Hepatocyte (in vitro differentiated cells): ENCODE measurements around the gene ANAPC2. TPM values are rescaled to one million over a fixed set of nuclear protein-coding genes. Genes with fewer than 3 reads are reported as not detected.

ENCODE experiments used
- DNase-seq: peaks from one replicate; pipeline ENCODE4 v3.0.0-alpha.2; 2016; ENCODE audit warnings: low spot score
- H2AFZ ChIP-seq: fragments of 200-600 bp; sonication (generic); 2 replicates; pipeline ENCODE4 v1.6.0; 2016; ENCODE audit warnings: antibody characterized with exemption, mild to moderate bottlenecking
- H3K27ac ChIP-seq: fragments of 200-600 bp; sonication (generic); 2 replicates; pipeline ENCODE4 v1.5.1; 2016; ENCODE audit warnings: mild to moderate bottlenecking
- H3K27me3 ChIP-seq: fragments of 200-600 bp; sonication (generic); 2 replicates; pipeline ENCODE4 v1.6.1; 2016
- H3K36me3 ChIP-seq: fragments of 200-600 bp; sonication (generic); replicated peaks from 2 replicates; pipeline ENCODE4 v1.5.1; 2016; ENCODE audit warnings: low read depth; ENCODE audit not compliant: insufficient read depth
- H3K4me1 ChIP-seq: fragments of 200-600 bp; sonication (generic); 2 replicates; pipeline ENCODE4 v1.5.1; 2016; ENCODE audit warnings: mild to moderate bottlenecking, moderate library complexity; ENCODE audit not compliant: insufficient read depth
- H3K4me2 ChIP-seq: fragments of 200-600 bp; sonication (generic); 2 replicates; pipeline ENCODE4 v1.6.0; 2016
- H3K4me3 ChIP-seq: fragments of 200-600 bp; sonication (generic); 2 replicates; pipeline ENCODE4 v1.5.1; 2016; ENCODE audit warnings: mild to moderate bottlenecking
- H3K79me2 ChIP-seq: fragments of 200-600 bp; sonication (generic); 2 replicates; pipeline ENCODE4 v1.6.0; 2017; ENCODE audit warnings: mild to moderate bottlenecking
- H3K9me2 ChIP-seq: fragments of 200-600 bp; sonication (generic); replicated peaks from 2 replicates; pipeline ENCODE4 v1.6.0; 2017; ENCODE audit warnings: mild to moderate bottlenecking; ENCODE audit not compliant: insufficient read depth
- H3K9me3 ChIP-seq: fragments of 200-600 bp; sonication (generic); 2 replicates; pipeline ENCODE4 v1.5.1; 2016; ENCODE audit warnings: low read depth, mild to moderate bottlenecking
- H4K20me1 ChIP-seq: fragments of 200-600 bp; sonication (generic); 2 replicates; pipeline ENCODE4 v1.6.0; 2016; ENCODE audit warnings: mild to moderate bottlenecking; ENCODE audit not compliant: insufficient read depth, poor library complexity, severe bottlenecking
- EZH2 ChIP-seq: fragments of 200-600 bp; sonication (generic); IDR thresholded peaks from 2 replicates; pipeline ENCODE4 v1.6.1; 2016; ENCODE audit warnings: antibody characterized with exemption, mild to moderate bottlenecking, borderline replicate concordance
- EZH2phosphoT487 ChIP-seq: fragments of 200-600 bp; sonication (generic); IDR thresholded peaks from one replicate; pipeline ENCODE4 v1.6.1; 2018; ENCODE audit warnings: antibody characterized with exemption, mild to moderate bottlenecking, low read depth, moderate library complexity; ENCODE audit not compliant: unreplicated experiment, severe bottlenecking
- WGBS: methylation state at CpG from one replicate; pipeline ENCODE4 v1.1.6; 2016; ENCODE audit warnings: low lambda C conversion rate; ENCODE audit errors: missing lambda C conversion rate; 5-methylcytosine and 5-hydroxymethylcytosine counted together
- polyA plus RNA-seq: library from polyadenylated mRNA; unstranded; fragments of >200 nt; fragmentation: Nextera tagmentation; extraction: Ambion mirVana; gene quantifications from 2 replicates; pipeline ENCODE4 v1.2.1, GENCODE V29; 2016
- total RNA-seq: library from RNA; depleted of rRNA; stranded (reverse); fragments of >200 nt; gene quantifications from 2 replicates; pipeline ENCODE4 v1.2.3, GENCODE V29; 2014
- TF ChIP-seq, protein P1 (sequence below): fragments of 200-600 bp; sonication (generic); IDR thresholded peaks from 2 replicates; pipeline ENCODE4 v1.5.1; 2016; ENCODE audit warnings: antibody characterized with exemption, mild to moderate bottlenecking; ENCODE audit not compliant: poor library complexity

Gene ANAPC2
- total and polyA plus RNA-seq, 2 experiments from 2014 or later: 12.2 to 21.3 TPM

DNA sequence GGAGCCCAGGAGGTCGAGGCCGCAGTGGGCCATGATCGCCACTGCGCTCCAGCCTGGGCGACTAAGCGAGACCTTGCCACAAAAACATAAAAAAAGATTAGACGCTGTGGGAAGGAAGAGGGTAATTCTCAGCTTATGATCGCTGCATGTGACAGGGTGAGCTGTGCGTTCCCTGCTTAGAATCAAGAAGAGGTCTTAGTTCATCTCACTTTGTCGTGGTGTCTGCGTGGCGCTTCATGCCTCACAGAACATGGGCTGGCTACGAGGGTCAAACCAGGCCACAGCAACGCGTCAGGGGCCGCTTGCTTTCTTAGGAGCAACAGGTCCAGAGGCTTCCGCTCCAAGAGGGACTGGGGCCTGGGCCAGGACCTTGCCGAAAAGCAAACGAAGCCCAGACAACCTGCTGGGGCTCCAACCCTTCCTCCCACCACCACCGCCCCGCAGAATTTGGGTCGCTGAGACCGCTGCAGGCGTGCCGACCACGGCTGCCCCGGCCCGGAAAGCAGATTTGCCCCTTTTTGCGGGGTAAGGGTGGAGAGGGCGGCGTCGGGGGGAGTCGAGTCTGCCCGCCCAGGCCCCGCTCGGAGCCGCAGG is 59.4 kb downstream of the ANAPC2 start:
- 35% methylated on average over 23 of the region's 37 CpGs for WGBS
- DNase-seq: no peak
- peak overlapping the region; percentile 62 for H3K4me3 ChIP-seq
- H3K79me2 ChIP-seq: peaks cover 43% of the 10 kb centered on the region
- H3K27ac ChIP-seq: peak overlapping the region; percentile 71
- peak overlapping the region; percentile 46 for H2AFZ ChIP-seq
- peaks cover 18% of the 10 kb centered on the region for H3K4me1 ChIP-seq
- peak overlapping the region; percentile 94 for H3K4me2 ChIP-seq
- no peaks in the 10 kb centered on the region for H4K20me1 ChIP-seq
- no peaks in the 10 kb centered on the region for H3K9me2 ChIP-seq
- TF ChIP-seq EZH2 (no peak), EZH2phosphoT487 (no peak)
- TF ChIP-seq, protein P1, sequence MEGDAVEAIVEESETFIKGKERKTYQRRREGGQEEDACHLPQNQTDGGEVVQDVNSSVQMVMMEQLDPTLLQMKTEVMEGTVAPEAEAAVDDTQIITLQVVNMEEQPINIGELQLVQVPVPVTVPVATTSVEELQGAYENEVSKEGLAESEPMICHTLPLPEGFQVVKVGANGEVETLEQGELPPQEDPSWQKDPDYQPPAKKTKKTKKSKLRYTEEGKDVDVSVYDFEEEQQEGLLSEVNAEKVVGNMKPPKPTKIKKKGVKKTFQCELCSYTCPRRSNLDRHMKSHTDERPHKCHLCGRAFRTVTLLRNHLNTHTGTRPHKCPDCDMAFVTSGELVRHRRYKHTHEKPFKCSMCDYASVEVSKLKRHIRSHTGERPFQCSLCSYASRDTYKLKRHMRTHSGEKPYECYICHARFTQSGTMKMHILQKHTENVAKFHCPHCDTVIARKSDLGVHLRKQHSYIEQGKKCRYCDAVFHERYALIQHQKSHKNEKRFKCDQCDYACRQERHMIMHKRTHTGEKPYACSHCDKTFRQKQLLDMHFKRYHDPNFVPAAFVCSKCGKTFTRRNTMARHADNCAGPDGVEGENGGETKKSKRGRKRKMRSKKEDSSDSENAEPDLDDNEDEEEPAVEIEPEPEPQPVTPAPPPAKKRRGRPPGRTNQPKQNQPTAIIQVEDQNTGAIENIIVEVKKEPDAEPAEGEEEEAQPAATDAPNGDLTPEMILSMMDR: no peak
- no peaks in the 10 kb centered on the region for H3K36me3 ChIP-seq
- H3K9me3 ChIP-seq: no peaks in the 10 kb centered on the region
- no peaks in the 10 kb centered on the region for H3K27me3 ChIP-seq

DNA sequence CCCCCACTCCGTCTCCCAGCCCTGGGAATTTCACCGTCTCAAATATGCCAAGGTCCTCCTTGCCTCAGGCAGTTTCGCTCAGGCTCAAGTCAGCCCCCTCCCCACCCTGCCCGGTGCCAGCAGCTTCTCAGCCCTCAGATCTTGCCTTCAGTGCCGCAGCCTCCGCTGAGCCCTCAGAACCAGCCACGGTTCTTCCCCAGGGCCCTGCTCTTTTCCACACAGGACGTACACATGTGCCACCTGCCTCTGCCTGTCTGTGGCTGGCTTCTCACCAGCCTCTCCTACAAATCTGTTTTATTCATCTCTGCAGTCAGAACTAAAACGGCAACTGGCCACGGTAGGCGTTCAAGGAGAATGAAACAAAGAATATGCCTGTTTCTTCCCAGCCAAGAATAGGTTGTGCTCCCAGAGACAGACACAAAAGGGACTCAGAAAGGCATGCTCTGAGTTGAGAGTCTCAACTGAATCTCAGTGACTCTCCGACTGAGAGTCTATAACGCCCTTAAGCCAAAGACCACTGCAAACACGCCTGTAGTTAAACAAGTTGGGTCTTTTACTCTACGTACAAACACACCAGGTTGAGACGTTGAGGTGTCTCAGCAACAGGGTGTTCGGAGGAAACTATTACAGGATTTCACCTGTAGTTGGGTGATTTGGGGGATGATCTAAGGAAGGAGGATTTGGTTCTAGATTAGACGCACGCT is 60.0 kb downstream of the ANAPC2 start:
- H3K36me3 ChIP-seq: no peaks in the 10 kb centered on the region
- no peaks in the 10 kb centered on the region for H3K9me3 ChIP-seq
- H3K9me2 ChIP-seq: no peaks in the 10 kb centered on the region
- peaks cover 18% of the 10 kb centered on the region for H3K4me1 ChIP-seq
- DNase-seq: no peak
- H3K4me2 ChIP-seq: peak overlapping the region; percentile 94
- no peaks in the 10 kb centered on the region for H4K20me1 ChIP-seq
- 65% methylated on average over 19 of the region's 19 CpGs for WGBS
- H3K79me2 ChIP-seq: peaks cover 50% of the 10 kb centered on the region
- peak overlapping the region; percentile 71 for H3K27ac ChIP-seq
- no peaks in the 10 kb centered on the region for H3K27me3 ChIP-seq
- H2AFZ ChIP-seq: no peak overlapping the region
- TF ChIP-seq, protein P1: no peak
- TF ChIP-seq EZH2 (no peak), EZH2phosphoT487 (no peak)
- peak overlapping the region; percentile 62 for H3K4me3 ChIP-seq

DNA sequence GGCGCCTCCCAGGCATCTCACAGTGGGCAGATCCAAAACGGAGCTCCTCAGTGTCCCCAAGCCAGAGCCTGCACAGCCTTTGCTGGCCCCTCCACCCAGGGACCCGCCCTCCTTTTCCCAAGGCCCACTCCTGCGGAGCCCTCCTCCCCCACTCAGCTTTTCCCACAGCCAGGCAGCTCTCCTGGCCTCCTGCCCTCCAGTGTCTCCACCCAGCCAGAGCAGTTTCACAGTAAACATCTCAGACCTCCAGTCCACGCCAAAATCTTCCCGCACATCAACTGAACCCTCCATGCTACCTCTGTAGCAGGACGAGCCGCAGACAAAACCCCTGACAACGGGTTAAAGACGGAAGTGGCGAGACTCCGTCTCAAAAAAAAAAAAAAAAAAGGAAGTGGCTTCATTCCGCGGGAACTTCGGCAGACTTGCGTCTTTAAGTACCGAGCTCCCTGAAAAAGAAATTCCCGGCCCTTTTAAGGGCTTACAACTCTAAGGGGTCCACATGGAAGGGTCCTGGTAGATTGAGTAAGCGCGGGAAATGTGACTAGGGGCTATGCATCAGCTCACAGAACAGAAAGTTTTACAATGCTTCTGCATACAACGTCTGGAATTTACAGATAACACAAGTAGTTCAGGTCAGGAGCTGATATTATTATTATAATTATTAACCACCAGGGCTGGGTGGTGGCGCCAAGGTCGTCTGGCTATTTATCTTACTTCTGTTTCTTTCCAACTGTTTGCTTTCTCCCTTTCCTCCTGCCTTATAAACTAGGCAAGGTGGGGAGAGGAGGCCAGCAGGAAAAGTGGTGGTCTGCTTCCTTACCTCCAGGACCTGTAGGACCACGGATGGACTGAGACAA is 60.8 kb downstream of the ANAPC2 start:
- no peak for TF ChIP-seq EZH2phosphoT487
- no peak for TF ChIP-seq EZH2
- TF ChIP-seq, protein P1: no peak
- 63% methylated on average over 24 of the region's 24 CpGs for WGBS
- DNase-seq: peak; percentile 49
- Histone ChIP-seq H3K36me3 (no peaks in the 10 kb centered on the region), H2AFZ (no peak overlapping the region), H3K9me3 (no peaks in the 10 kb centered on the region), H3K4me2 (peak overlapping the region; percentile 94), H4K20me1 (no peaks in the 10 kb centered on the region), H3K27ac (peak overlapping the region; percentile 73), H3K4me3 (no peak overlapping the region), H3K9me2 (no peaks in the 10 kb centered on the region), H3K27me3 (no peaks in the 10 kb centered on the region), H3K79me2 (peaks cover 51% of the 10 kb centered on the region), H3K4me1 (peaks cover 18% of the 10 kb centered on the region)
